PFSK-1 (cell line): Measurements from ENCODE around the gene MRPL14.

Experiments
- FOXP2 ChIP-seq: optimal IDR thresholded peaks from 2 replicates; pipeline ENCODE3; 2011; ENCODE audit warnings: borderline replicate concordance, control low read depth, inconsistent platforms; ENCODE audit not compliant: insufficient read depth; ENCODE audit errors: extremely low read length, extremely low read depth
- POLR2AphosphoS5 ChIP-seq: IDR thresholded peaks from 2 replicates; pipeline ENCODE4 v1.6.1; 2012; ENCODE audit warnings: low read depth, mild to moderate bottlenecking, control low read depth, low read length, moderate library complexity
- SIN3A ChIP-seq: IDR thresholded peaks from 2 replicates; pipeline ENCODE4 v1.6.1; 2012; ENCODE audit warnings: mild to moderate bottlenecking, low read length, moderate library complexity, borderline replicate concordance; ENCODE audit not compliant: insufficient read depth
- TAF1 ChIP-seq: IDR thresholded peaks from 2 replicates; pipeline ENCODE4 v1.6.1; 2012; ENCODE audit warnings: low read length, control low read depth, borderline replicate concordance; ENCODE audit not compliant: insufficient read depth
- TF ChIP-seq, protein P1 (sequence below), 2 experiments: IDR thresholded peaks; 2 replicates each; pipeline versions ENCODE4 v1.6.1 to v1.8.0; 2011 to 2012; ENCODE audit warnings: low read depth in 2 of 2, low read length in 2 of 2, control low read depth in 1 of 2, inconsistent platforms in 1 of 2, mild to moderate bottlenecking in 1 of 2, moderate library complexity in 1 of 2; ENCODE audit not compliant: insufficient read depth in 1 of 2

Gene MRPL14

GRCh38 chr6:44110005-44110676 is 17.1 kb downstream of the MRPL14 start:
- no peak for TF ChIP-seq TAF1
- TF ChIP-seq POLR2AphosphoS5: no peak
- TF ChIP-seq, protein P1, sequence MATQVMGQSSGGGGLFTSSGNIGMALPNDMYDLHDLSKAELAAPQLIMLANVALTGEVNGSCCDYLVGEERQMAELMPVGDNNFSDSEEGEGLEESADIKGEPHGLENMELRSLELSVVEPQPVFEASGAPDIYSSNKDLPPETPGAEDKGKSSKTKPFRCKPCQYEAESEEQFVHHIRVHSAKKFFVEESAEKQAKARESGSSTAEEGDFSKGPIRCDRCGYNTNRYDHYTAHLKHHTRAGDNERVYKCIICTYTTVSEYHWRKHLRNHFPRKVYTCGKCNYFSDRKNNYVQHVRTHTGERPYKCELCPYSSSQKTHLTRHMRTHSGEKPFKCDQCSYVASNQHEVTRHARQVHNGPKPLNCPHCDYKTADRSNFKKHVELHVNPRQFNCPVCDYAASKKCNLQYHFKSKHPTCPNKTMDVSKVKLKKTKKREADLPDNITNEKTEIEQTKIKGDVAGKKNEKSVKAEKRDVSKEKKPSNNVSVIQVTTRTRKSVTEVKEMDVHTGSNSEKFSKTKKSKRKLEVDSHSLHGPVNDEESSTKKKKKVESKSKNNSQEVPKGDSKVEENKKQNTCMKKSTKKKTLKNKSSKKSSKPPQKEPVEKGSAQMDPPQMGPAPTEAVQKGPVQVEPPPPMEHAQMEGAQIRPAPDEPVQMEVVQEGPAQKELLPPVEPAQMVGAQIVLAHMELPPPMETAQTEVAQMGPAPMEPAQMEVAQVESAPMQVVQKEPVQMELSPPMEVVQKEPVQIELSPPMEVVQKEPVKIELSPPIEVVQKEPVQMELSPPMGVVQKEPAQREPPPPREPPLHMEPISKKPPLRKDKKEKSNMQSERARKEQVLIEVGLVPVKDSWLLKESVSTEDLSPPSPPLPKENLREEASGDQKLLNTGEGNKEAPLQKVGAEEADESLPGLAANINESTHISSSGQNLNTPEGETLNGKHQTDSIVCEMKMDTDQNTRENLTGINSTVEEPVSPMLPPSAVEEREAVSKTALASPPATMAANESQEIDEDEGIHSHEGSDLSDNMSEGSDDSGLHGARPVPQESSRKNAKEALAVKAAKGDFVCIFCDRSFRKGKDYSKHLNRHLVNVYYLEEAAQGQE (IDR thresholded peaks at IDR 0.05; ENCODE audit: insufficient read depth in 1 of 2, low read depth in 2 of 2, low read length in 2 of 2): no peak
- TF ChIP-seq SIN3A: no peak
- no peak for TF ChIP-seq FOXP2

DNA sequence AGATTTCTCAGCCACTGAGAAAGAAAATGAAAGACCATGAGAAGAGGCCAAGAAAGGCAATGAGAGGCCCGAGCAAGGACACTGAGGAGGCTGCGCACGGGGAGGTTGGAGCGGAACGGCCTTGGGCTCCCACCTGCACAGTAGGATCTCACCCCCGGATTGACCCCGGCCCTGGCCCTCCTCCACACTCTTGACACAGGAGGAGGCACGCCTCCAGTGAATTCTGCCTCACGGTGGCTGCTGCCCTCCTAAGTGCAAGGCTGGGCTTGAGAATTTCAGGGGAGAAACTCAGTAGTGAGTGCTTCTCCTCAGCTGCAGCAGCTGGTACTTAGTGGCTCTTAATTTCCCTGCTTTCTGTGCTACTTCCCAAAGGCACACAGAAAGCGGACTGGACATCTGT is 18.0 kb downstream of the MRPL14 start:
- TF ChIP-seq TAF1 (no peak), FOXP2 (no peak), SIN3A (no peak)

- TF ChIP-seq POLR2AphosphoS5 (no peak), TAF1 (no peak), SIN3A (no peak), FOXP2 (no peak)
- TF ChIP-seq, protein P1 (IDR thresholded peaks at IDR 0.05; ENCODE audit: insufficient read depth in 1 of 2, low read depth in 2 of 2, low read length in 2 of 2): no peak
Measured at GRCh38 chr6:44108471-44108870, 18.8 kb downstream of the MRPL14 start.

GRCh38 chr6:44107017-44107416 is 20.2 kb downstream of the MRPL14 start:
- no peak for TF ChIP-seq SIN3A
- no peak for TF ChIP-seq POLR2AphosphoS5
- TF ChIP-seq, protein P1 (IDR thresholded peaks at IDR 0.05; ENCODE audit: insufficient read depth in 1 of 2, low read depth in 2 of 2, low read length in 2 of 2): no peak
- TF ChIP-seq TAF1: no peak
- no peak for TF ChIP-seq FOXP2

- TF ChIP-seq TAF1: no peak
- TF ChIP-seq FOXP2: no peak
- TF ChIP-seq, protein P1 (IDR thresholded peaks at IDR 0.05; ENCODE audit: insufficient read depth in 1 of 2, low read depth in 2 of 2, low read length in 2 of 2): no peak
- TF ChIP-seq SIN3A: no peak
- TF ChIP-seq POLR2AphosphoS5: no peak
Measured at GRCh38 chr6:44105993-44106740, 21.1 kb downstream of the MRPL14 start.
